Measurements from ENCODE around the gene C12orf43. TPM values are rescaled to one million over a fixed set of nuclear protein-coding genes. Genes with fewer than 3 reads are reported as not detected.

C12orf43 gene
- polyA plus RNA-seq, 1 donor from 2014 or later: 20.3 TPM

DNA sequence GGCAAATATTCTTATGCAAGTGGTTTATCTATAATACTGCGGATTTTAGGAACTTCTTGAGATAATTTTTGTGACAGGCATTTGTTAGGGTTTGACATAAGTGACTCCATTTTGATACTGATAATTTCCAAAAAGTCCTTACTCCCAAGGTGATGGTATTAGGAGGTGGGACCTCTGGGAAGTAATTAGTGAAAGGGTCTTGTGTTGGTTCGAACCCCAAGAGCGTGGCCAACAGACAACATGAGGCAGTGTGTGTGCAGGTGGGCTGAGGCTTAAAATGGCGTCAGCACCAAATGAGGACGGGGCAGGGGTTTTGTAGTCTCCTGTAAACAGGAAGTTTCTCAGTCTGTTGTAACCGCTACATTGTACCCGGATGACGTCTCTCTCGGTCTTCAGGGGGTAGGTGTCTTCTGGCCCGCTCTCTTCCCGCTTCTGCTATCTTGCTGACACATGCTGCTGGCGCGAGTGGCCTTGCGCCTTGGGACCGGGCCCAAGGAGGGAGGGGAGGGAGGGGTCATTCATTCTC is 1.7 kb upstream of the C12orf43 start:
- Histone ChIP-seq H4K20me1 (ENCODE audit: insufficient read depth) (no peaks in the 10 kb centered on the region), H3K9me3 (ENCODE audit: low read length) (no peaks in the 10 kb centered on the region), H3K36me3 (ENCODE audit: insufficient read depth, low read length) (no peaks in the 10 kb centered on the region), H3K27ac (ENCODE audit: low read length) (no peak overlapping the region), H3K9me2 (ENCODE audit: insufficient read depth, low read length) (no peaks in the 10 kb centered on the region), H3K4me2 (ENCODE audit: low read length) (no peak overlapping the region), H3K9ac (ENCODE audit: low read length) (no peak overlapping the region), H3K4me3 (ENCODE audit: low read length) (no peak overlapping the region), H3F3A (ENCODE audit: insufficient read depth, low read length, poor library complexity, severe bottlenecking) (no peaks in the 10 kb centered on the region), H2AFZ (ENCODE audit: low read depth, low read length) (no peak overlapping the region), H3K27me3 (ENCODE audit: insufficient read depth, low read depth, low read length) (no peaks in the 10 kb centered on the region), H3K79me2 (replicated peaks; ENCODE audit: insufficient read depth, low read length) (peaks cover 10% of the 10 kb centered on the region)
- TF ChIP-seq EP300 (conservative IDR thresholded peaks at IDR 0.05; ENCODE audit: poor library complexity, severe bottlenecking): no peak
- TF ChIP-seq TAF1 (IDR thresholded peaks at IDR 0.05; ENCODE audit: low read depth): no peak
- TF ChIP-seq MXI1 (conservative IDR thresholded peaks at IDR 0.05; ENCODE audit: poor library complexity, severe bottlenecking): no peak
- no peak for TF ChIP-seq POLR2AphosphoS5 (IDR thresholded peaks at IDR 0.05)
- TF ChIP-seq SMC3 (conservative IDR thresholded peaks at IDR 0.05; ENCODE audit: poor library complexity): no peak
- TF ChIP-seq RAD21 (conservative IDR thresholded peaks at IDR 0.05): no peak
- TF ChIP-seq, protein P1, sequence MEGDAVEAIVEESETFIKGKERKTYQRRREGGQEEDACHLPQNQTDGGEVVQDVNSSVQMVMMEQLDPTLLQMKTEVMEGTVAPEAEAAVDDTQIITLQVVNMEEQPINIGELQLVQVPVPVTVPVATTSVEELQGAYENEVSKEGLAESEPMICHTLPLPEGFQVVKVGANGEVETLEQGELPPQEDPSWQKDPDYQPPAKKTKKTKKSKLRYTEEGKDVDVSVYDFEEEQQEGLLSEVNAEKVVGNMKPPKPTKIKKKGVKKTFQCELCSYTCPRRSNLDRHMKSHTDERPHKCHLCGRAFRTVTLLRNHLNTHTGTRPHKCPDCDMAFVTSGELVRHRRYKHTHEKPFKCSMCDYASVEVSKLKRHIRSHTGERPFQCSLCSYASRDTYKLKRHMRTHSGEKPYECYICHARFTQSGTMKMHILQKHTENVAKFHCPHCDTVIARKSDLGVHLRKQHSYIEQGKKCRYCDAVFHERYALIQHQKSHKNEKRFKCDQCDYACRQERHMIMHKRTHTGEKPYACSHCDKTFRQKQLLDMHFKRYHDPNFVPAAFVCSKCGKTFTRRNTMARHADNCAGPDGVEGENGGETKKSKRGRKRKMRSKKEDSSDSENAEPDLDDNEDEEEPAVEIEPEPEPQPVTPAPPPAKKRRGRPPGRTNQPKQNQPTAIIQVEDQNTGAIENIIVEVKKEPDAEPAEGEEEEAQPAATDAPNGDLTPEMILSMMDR (IDR thresholded peaks at IDR 0.05; ENCODE audit: poor library complexity, severe bottlenecking): no peak
- TF ChIP-seq, protein P2, sequence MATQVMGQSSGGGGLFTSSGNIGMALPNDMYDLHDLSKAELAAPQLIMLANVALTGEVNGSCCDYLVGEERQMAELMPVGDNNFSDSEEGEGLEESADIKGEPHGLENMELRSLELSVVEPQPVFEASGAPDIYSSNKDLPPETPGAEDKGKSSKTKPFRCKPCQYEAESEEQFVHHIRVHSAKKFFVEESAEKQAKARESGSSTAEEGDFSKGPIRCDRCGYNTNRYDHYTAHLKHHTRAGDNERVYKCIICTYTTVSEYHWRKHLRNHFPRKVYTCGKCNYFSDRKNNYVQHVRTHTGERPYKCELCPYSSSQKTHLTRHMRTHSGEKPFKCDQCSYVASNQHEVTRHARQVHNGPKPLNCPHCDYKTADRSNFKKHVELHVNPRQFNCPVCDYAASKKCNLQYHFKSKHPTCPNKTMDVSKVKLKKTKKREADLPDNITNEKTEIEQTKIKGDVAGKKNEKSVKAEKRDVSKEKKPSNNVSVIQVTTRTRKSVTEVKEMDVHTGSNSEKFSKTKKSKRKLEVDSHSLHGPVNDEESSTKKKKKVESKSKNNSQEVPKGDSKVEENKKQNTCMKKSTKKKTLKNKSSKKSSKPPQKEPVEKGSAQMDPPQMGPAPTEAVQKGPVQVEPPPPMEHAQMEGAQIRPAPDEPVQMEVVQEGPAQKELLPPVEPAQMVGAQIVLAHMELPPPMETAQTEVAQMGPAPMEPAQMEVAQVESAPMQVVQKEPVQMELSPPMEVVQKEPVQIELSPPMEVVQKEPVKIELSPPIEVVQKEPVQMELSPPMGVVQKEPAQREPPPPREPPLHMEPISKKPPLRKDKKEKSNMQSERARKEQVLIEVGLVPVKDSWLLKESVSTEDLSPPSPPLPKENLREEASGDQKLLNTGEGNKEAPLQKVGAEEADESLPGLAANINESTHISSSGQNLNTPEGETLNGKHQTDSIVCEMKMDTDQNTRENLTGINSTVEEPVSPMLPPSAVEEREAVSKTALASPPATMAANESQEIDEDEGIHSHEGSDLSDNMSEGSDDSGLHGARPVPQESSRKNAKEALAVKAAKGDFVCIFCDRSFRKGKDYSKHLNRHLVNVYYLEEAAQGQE (IDR thresholded peaks at IDR 0.05; ENCODE audit: borderline replicate concordance): no peak
- TF ChIP-seq EZH2 (IDR thresholded peaks at IDR 0.05; ENCODE audit: borderline replicate concordance, insufficient read depth, low read length, poor library complexity, severe bottlenecking): no peak

DNA sequence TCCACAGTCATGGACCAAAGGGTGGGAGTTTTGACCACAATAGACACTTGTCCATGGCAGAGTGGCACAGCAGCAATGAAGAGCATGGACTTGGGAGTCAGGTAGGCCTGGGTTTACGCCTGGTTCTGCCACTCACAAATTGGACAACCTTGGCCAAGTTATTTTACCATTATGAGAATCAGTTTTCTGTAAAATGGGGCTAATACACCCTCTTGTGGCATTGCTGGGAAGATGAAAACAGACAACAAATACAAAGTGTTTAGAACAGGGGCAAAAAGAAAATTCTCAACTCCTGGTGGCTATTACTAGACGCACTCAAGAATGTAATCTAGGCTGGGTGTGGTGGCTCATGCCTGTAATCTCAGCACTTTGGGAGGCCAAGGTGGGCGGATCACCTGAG is 2.6 kb downstream of the C12orf43 start:
- no peak overlapping the region for H2AFZ ChIP-seq (ENCODE audit: low read depth, low read length)
- H3K4me3 ChIP-seq (ENCODE audit: low read length): no peak overlapping the region
- no peaks in the 10 kb centered on the region for H4K20me1 ChIP-seq (ENCODE audit: insufficient read depth)
- no peak overlapping the region for H3K9ac ChIP-seq (ENCODE audit: low read length)
- H3K9me2 ChIP-seq (ENCODE audit: insufficient read depth, low read length): no peaks in the 10 kb centered on the region
- H3K36me3 ChIP-seq (ENCODE audit: insufficient read depth, low read length): peaks cover 7% of the 10 kb centered on the region
- H3K9me3 ChIP-seq (ENCODE audit: low read length): no peaks in the 10 kb centered on the region
- TF ChIP-seq SMC3 (conservative IDR thresholded peaks at IDR 0.05; ENCODE audit: poor library complexity) (no peak), POLR2AphosphoS5 (IDR thresholded peaks at IDR 0.05) (no peak), RAD21 (conservative IDR thresholded peaks at IDR 0.05) (no peak), MXI1 (conservative IDR thresholded peaks at IDR 0.05; ENCODE audit: poor library complexity, severe bottlenecking) (no peak), EZH2 (IDR thresholded peaks at IDR 0.05; ENCODE audit: borderline replicate concordance, insufficient read depth, low read length, poor library complexity, severe bottlenecking) (no peak), EP300 (conservative IDR thresholded peaks at IDR 0.05; ENCODE audit: poor library complexity, severe bottlenecking) (no peak)
- TF ChIP-seq, protein P1 (IDR thresholded peaks at IDR 0.05; ENCODE audit: poor library complexity, severe bottlenecking): peak; percentile 26
- H3K27me3 ChIP-seq (ENCODE audit: insufficient read depth, low read depth, low read length): no peaks in the 10 kb centered on the region
- peaks cover 10% of the 10 kb centered on the region for H3K79me2 ChIP-seq (replicated peaks; ENCODE audit: insufficient read depth, low read length)
- H3F3A ChIP-seq (ENCODE audit: insufficient read depth, low read length, poor library complexity, severe bottlenecking): no peaks in the 10 kb centered on the region
- no peak overlapping the region for H3K4me2 ChIP-seq (ENCODE audit: low read length)
- H3K27ac ChIP-seq (ENCODE audit: low read length): no peak overlapping the region
